GM19328 (cell line): ENCODE data around the gene ABCC5.

ENCODE experiments used
- ATAC-seq: cut with Tn5 transposase; IDR thresholded peaks from one replicate; pipeline ENCODE4 v1.9.1; 2021; ENCODE audit warnings: mild to moderate bottlenecking, moderate library complexity; ENCODE audit not compliant: unreplicated experiment

The ABCC5 gene

GRCh38 chr3:183981990-183982644 is 35.6 kb downstream of the ABCC5 start:
- ATAC-seq = no peak

DNA sequence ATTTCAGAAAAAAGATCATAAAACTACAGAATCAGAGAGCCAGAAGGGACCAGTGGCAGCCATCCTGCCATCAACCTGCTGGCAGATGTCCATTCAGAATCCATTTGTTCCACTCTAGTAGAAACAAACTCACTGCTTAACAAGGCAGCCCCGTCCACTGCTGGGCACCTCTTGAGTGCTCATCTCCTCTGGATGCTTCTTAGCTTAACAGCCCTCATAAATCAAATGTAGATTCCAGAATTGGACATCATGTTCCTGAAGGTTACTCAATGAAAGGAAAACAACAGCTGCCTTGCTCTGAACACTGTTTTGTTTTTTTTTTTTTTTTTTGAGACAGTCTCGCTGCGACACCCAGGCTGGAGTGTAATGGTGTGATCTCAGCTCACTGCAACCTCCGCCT is 37.3 kb downstream of the ABCC5 start:
- ATAC-seq = no peak

GRCh38 chr3:183975981-183976662 is 41.6 kb downstream of the ABCC5 start:
- no peak for ATAC-seq

GRCh38 chr3:183968666-183969245 is 48.9 kb downstream of the ABCC5 start:
- ATAC-seq = no peak

DNA sequence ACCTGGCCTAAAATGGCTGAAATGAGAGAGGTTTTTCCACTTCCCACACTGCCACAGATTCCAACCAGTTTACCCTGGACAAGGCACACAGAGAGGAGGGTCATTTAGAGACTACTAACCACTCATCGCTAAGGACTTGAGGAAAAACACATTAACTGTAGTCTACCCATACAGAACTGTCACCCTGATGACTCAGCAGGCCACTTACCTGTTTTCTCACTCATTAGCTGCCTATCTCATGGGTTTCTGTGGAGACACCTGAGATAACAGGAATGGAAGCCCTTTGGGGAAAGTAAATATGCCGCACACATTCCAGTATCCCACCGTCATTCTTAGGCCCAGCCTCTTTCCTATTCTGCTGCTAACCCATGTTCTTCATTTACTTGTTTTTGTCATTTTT is 50.0 kb downstream of the ABCC5 start:
- ATAC-seq = no peak

DNA sequence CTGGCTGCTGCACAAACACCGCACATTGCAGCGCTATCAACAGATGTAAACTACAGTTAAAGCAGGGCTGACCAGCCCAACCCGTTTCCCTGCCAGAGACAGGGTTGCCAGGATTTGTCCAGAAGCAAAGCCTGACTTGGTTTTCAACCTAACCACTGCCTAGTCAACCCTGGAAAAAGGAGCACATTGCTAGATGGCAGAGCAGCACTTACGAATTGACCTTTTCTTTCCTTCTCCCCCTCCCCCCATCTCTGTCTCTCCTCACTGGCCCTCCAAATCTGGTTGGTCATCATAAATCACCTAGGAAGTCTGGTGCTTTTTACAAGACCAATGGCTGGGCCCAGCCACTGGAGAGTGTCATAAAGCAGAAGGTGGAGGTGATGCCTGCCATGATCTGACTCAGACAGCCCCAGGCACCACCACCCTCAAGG is 51.3 kb downstream of the ABCC5 start:
- no peak for ATAC-seq

DNA sequence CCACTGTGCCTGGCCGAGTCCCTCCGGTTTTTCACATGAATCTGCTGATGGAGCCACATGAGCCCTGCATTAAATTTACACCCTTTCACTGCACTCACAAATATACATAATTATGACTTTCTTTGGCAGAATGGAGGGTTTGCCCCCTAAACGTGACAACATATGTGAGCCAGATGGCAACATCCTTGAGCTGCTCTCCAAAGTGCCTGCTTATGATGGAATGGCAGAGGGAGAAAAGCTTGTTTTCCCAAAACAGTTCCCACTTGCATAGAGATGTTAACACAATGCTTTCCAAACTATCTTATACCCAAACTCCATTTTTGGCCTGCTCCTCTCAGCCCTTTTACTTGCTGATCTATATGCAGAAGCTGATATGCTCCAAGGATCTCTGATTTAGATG is 54.9 kb downstream of the ABCC5 start:
- ATAC-seq = no peak

DNA sequence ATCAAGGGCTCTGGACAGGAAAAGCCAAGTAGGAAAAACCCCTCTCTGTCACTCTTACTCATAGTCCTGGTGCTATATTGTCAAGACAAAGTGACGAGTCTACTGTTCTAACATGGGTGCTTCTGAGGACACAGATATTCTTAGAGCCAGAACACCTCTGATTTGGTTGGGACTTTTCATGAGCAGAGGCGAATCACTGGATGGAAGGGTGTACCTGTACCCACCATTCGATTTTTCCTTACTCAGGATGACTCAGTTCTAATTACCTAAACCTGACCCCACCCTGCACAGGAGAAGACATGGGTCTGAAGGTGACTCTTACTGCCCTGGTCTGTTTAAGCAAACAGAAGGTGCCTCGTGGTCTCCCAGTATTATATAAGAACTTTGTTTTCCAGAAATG is 58.5 kb downstream of the ABCC5 start:
- no peak for ATAC-seq

GRCh38 chr3:183958775-183959174 is 58.9 kb downstream of the ABCC5 start:
- no peak for ATAC-seq

DNA sequence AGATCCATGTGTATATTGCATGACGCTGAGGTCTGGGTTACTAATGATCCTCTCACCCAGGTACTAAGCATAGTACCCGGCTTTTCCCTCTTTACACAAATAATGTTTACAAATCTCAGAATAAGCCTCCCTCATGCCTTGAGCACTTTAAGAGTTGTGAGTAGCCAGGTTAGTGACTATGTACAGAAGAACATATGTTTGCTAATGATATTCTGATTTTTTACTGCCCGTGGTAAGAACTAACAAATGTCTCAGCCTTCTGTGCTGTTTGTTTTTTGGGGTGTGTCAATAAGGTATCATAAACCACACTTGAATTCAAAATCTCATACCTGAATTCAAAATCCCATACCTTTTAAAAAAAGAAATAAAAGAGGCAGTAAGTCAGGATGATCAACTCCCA is 59.5 kb downstream of the ABCC5 start:
- ATAC-seq = no peak

DNA sequence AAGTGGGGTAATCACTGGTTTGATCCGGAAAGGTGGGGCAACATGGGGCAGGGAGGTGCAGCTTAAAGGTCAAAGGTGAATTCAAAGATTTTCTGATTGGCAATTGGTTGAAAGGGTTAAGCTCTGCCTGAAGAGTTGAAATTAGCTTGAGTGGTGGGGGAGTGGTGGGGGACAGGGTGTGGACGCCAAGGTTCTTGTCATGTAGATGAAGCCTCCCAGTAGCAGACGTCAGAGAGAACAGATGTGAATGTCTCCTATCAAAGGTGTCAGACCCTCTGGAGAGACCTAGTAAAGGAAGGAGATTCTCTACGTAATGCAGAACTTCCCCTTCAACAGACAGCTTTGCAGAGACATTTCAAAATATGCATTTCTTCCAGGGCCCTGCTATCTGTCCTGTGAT is 62.8 kb downstream of the ABCC5 start:
- no peak for ATAC-seq

GRCh38 chr3:183953471-183954070 is 64.1 kb downstream of the ABCC5 start:
- ATAC-seq = no peak

DNA sequence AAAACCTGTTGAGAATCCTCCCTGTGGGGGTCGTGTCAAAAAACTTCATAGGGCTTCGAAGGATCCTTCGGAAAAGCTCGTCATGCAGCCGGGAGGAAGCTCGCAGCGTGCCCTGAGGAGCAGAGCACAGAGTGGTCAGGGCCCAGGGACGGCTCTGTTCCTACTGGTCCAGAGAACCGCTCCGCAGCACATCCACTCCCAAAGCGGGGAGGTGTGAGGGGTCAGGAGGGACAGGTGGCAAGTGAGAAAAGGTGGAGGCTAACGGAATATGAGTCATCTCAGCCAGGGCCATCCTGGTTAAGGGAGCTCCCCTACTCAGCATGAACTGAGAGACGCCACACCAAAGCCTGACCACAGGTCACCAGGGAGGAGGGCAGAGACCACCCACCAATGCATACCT is 66.2 kb downstream of the ABCC5 start:
- ATAC-seq = no peak

DNA sequence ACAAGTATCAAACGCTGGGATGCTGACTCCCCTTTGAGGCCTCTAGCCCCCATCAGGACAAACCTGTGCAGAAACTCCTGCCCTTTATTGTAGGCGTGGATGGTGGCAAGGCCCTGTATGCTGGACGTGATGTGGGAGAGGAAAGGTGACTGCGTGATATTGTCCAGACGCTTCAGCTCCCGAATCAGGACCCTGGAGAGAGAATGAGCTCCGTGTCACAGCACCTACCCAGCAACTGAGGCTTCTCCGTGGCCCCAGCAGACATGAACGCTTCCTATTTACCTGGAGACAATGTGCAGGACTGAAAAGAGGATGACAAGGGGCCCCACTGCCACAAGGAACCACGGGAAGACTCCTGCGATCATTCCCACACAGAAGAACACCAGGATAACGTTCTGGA is 68.0 kb downstream of the ABCC5 start:
- ATAC-seq = no peak

DNA sequence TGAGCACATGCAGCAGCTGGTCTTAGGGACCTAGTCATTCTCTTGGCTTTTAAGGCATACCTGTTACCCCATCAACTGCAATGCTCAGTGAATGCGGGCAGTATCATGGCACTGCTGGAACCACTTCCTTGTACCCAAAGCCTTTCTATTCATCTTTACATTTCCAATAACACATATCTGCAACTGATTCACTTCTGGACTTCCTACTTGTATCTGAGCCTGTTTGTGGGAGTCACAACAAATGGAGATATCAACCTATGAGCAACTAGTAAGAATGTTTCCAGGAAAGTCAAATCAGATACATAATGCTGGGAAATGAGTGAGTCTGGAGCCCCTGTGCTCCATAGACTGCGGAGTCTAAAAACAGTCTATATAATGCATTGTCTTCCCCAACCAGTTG is 71.6 kb downstream of the ABCC5 start:
- ATAC-seq = no peak

- ATAC-seq = no peak
Observed at GRCh38 chr3:183944775-183945174, 72.9 kb downstream of the ABCC5 start.

- no peak for ATAC-seq
Observed at GRCh38 chr3:183943739-183944138, 73.9 kb downstream of the ABCC5 start.

DNA sequence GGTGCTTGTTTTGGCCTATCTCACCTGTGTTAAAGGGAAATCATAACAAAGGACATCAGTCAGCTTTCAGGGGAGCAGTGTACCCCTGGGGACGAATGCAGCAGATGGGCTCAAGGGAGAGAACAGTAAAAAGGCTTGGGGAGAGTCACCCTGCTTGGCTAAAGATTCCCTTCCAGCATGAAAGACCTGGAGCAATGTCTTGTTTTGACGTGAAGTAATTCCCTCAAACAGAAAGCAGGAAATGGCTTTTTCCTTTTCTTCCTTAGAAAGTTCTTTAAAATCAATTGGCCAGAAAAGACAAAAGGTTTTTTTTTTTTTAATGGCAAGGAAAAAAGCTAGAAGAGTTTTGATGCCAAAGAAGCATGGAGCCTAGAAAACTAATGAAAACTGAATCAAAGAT is 76.5 kb downstream of the ABCC5 start:
- ATAC-seq = no peak

DNA sequence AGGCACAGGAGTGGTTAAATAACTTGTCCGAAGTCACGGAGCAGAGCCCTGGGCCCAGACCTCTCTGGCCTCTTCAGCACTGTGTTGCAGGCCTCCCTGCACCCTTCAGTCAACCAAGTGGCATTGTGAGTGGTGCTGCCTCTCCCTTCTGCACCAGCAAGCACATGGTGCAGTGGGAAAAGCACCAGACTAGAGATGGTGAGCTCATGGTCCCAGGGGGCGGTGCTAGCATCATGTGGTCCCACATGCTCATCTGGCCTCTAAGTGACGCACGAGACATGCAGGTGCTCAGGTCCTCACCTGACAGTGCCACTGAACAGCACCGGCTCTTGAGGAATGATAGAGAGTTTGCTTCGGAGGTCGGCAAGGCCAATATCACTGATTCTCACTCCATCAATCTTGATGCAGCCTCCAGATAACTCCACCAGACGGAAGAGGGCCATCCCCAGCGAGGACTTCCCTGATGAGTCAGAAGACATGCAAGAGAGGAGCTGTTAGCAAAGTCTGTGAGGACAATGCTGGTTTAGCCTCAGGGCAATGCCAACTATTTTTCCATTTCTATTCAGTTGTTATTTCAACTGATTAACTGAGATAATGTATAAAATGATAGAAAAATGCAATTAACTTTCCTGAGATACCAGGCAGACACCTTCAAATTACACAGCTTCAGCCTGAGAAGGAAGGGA is 79.9 kb downstream of the ABCC5 start:
- no peak for ATAC-seq

GRCh38 chr3:183933160-183933559 is 84.5 kb downstream of the ABCC5 start:
- ATAC-seq = no peak

DNA sequence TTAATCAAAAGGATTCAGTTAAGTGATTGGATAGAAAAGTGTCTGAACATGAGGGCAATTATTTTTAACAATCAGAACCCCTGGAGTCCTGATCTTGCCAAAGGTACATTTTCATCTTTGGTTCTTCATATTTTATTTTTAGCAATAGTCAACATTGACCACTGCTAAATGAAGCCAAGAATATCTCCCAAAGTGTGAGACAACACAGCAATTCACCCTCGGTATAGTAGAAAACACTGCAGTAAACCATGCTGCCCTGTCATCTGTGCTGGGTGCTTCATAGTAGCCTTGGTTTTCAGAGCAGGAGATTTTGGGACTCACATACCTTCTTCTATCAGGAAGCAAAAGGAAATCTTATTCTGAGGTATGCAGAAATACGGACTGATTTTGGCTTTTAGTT is 85.8 kb downstream of the ABCC5 start:
- ATAC-seq = no peak

GRCh38 chr3:183930086-183930485 is 87.6 kb downstream of the ABCC5 start:
- ATAC-seq = no peak
